Common myeloid progenitor, CD34-positive (primary cell): Measurements from ENCODE around the gene KLHL40.

Experiments
- CTCF ChIA-PET: fragments of 350-600 bp; sonication (Branson Sonifier 250); formaldehyde crosslinking; loops from one replicate; lab custom pipeline; 2021; ENCODE audit warnings: antibody characterized with exemption; lab: Charles Lee
- POLR2A ChIA-PET: fragments of 350-600 bp; sonication (Branson Sonifier 250); formaldehyde crosslinking; loops from one replicate; lab custom pipeline; 2021; ENCODE audit warnings: antibody characterized with exemption; lab: Charles Lee
- DNase-seq, 3 donors: peaks; one replicate each; pipeline versions ENCODE4 v3.0.0 to v3.0.0-alpha.2; 2013
- H3K27ac ChIP-seq, 2 experiments: 1 replicate in 1 of 2; 2 replicates in 1 of 2; pipeline ENCODE4 v1.7.0; 2013; ENCODE audit warnings: inconsistent platforms in 2 of 2, low read length in 2 of 2, mild to moderate bottlenecking in 2 of 2, low read depth in 1 of 2, moderate library complexity in 1 of 2; ENCODE audit not compliant: severe bottlenecking in 2 of 2, insufficient read depth in 1 of 2, poor library complexity in 1 of 2
- H3K27me3 ChIP-seq, 5 experiments: replicated peaks in 2 of 5; 1 replicate in 3 of 5; 2 replicates in 2 of 5; pipeline versions ENCODE4 v1.6.1 to v1.7.0; 2013; ENCODE audit warnings: low read length in 4 of 5, mild to moderate bottlenecking in 2 of 5, moderate library complexity in 2 of 5, inconsistent platforms in 1 of 5; ENCODE audit not compliant: insufficient read depth in 5 of 5, control insufficient read depth in 4 of 5
- H3K36me3 ChIP-seq, 4 experiments: 1 replicate in 2 of 4; 2 replicates in 2 of 4; pipeline versions ENCODE4 v1.6.1 to v1.7.0; 2013; ENCODE audit warnings: low read length in 3 of 4, control low read depth in 1 of 4, mild to moderate bottlenecking in 1 of 4; ENCODE audit not compliant: control insufficient read depth in 4 of 4, insufficient read depth in 4 of 4
- H3K4me1 ChIP-seq, 4 experiments: 1 replicate in 3 of 4; 2 replicates in 1 of 4; pipeline versions ENCODE4 v1.6.1 to v1.7.1; 2013; ENCODE audit warnings: low read length in 3 of 4, mild to moderate bottlenecking in 3 of 4, control low read depth in 1 of 4, inconsistent platforms in 1 of 4, moderate library complexity in 1 of 4; ENCODE audit not compliant: control insufficient read depth in 4 of 4, insufficient read depth in 4 of 4; ENCODE audit errors: control extremely low read depth in 1 of 4
- H3K4me3 ChIP-seq, 7 experiments: 1 replicate in 4 of 7; 2 replicates in 3 of 7; pipeline versions ENCODE4 v1.5.1 to v1.7.0; 2013; ENCODE audit warnings: mild to moderate bottlenecking in 7 of 7, low read length in 6 of 7, moderate library complexity in 6 of 7, inconsistent platforms in 2 of 7, low read depth in 2 of 7, control low read depth in 1 of 7; ENCODE audit not compliant: insufficient read depth in 4 of 7, control insufficient read depth in 1 of 7; ENCODE audit errors: extremely low read depth in 1 of 7
- H3K9me3 ChIP-seq, 5 experiments: 1 replicate in 4 of 5; 2 replicates in 1 of 5; pipeline versions ENCODE4 v1.6.1 to v1.7.1; 2013; ENCODE audit warnings: low read length in 4 of 5, mild to moderate bottlenecking in 2 of 5, inconsistent platforms in 1 of 5, low read depth in 1 of 5, moderate library complexity in 1 of 5; ENCODE audit not compliant: control insufficient read depth in 4 of 5, insufficient read depth in 2 of 5; ENCODE audit errors: control extremely low read depth in 1 of 5
- WGBS: methylation state at CpG from one replicate; pipeline ENCODE4 v1.1.5; 2013; ENCODE audit not compliant: insufficient coverage; 5-methylcytosine and 5-hydroxymethylcytosine counted together

KLHL40 gene

DNA sequence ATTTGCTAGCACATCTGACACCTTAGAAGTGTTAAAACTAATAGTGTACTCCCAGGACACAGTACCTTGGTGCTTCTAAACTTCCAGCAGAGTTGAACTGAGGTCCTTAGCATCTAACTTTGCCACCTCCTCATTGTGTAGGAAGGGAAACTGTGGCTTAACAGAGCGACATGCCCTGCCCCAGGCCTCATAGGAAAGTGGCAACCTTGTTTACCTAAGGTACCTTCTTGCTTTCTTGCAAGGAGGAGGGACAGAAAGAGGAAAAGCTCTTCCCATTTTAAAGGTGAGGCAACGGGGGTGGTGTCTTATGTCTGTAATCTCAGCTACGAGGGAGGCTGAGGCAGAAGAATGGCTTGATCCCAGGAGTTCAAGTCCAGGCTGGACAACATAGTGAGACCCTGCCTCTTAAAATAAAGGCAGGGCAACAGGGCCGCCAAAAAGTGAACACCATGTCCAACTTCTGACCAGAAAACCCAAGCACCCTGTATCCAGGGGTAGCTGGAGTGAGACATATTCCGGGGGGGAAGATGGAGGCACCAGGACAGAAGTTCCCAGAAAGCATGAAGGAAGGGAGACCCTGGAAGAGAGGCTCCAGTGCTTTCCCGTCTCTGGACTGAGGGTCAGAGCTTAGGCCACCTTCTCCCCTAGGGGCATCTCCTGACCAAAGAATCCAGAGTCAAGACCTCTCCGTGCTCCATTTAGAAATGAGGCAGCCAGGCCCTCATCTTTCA lies 540 bp upstream of the KLHL40 start:
- no peak overlapping the region for H3K27ac ChIP-seq

DNA sequence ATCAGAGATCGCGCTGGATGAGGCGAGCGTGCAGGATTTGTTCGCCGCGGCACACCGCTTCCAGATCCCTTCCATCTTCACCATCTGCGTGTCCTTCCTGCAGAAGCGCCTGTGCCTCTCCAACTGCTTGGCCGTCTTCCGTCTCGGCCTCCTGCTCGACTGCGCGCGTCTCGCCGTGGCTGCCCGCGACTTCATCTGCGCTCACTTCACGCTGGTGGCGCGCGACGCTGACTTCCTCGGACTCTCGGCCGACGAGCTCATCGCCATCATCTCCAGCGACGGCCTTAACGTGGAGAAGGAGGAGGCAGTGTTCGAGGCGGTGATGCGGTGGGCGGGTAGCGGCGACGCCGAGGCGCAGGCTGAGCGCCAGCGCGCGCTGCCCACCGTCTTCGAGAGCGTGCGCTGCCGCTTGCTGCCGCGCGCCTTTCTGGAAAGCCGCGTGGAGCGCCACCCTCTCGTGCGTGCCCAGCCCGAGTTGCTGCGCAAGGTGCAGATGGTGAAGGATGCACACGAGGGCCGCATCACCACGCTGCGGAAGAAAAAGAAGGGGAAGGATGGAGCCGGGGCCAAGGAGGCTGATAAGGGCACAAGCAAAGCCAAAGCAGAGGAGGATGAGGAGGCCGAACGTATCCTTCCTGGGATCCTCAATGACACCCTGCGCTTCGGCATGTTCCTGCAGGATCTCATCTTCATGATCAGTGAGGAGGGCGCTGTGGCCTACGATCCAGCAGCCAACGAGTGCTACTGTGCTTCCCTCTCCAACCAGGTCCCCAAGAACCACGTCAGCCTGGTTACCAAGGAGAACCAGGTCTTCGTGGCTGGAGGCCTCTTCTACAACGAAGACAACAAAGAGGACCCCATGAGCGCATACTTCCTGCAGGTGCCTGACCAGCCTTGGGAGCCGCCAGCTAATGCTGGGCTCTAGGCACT lies 819 bp downstream of the KLHL40 start:
- no peaks in the 10 kb centered on the region for H3K36me3 ChIP-seq
- H3K4me1 ChIP-seq: peaks cover 0 to 9% (median 3%) of the 10 kb centered on the region in 4 experiments
- peak in 2 of 3 donors; percentile 15 to 33 for DNase-seq
- H3K4me3 ChIP-seq: peak overlapping the region in 4 of 7 experiments; percentile 5 to 46 (median 14)
- H3K27me3 ChIP-seq: peaks cover 0 to 59% (median 9%) of the 10 kb centered on the region in 5 experiments
- ChIA-PET CTCF (interaction anchor here (1.6 kb wide), 1 partner anchor 13 kb away, joined by 4 read pairs; no protein-coding TSS in a partner anchor), POLR2A (no interaction called here)
- H3K27ac ChIP-seq: no peak overlapping the region
- peaks cover 0 to 9% (median 0%) of the 10 kb centered on the region in 5 experiments for H3K9me3 ChIP-seq
- 43% methylated on average over 64 of the region's 80 CpGs for WGBS

More for the DNA sequence above, 540 bp upstream of the KLHL40 start:
- H3K36me3 ChIP-seq: no peaks in the 10 kb centered on the region
- H3K9me3 ChIP-seq: peaks cover 0 to 9% (median 0%) of the 10 kb centered on the region in 5 experiments
- 94% methylated on average over 7 of the region's 7 CpGs for WGBS
- no peak for DNase-seq
- H3K4me3 ChIP-seq: no peak overlapping the region
- CTCF ChIA-PET: interaction anchor here (1.0 to 1.6 kb wide), 2 partner anchors 14 to 65 kb away, joined by 3 to 4 read pairs; no protein-coding TSS in a partner anchor
- peaks cover 0 to 9% (median 3%) of the 10 kb centered on the region in 4 experiments for H3K4me1 ChIP-seq
- POLR2A ChIA-PET: no interaction called here
- peaks cover 0 to 50% (median 10%) of the 10 kb centered on the region in 5 experiments for H3K27me3 ChIP-seq

DNA sequence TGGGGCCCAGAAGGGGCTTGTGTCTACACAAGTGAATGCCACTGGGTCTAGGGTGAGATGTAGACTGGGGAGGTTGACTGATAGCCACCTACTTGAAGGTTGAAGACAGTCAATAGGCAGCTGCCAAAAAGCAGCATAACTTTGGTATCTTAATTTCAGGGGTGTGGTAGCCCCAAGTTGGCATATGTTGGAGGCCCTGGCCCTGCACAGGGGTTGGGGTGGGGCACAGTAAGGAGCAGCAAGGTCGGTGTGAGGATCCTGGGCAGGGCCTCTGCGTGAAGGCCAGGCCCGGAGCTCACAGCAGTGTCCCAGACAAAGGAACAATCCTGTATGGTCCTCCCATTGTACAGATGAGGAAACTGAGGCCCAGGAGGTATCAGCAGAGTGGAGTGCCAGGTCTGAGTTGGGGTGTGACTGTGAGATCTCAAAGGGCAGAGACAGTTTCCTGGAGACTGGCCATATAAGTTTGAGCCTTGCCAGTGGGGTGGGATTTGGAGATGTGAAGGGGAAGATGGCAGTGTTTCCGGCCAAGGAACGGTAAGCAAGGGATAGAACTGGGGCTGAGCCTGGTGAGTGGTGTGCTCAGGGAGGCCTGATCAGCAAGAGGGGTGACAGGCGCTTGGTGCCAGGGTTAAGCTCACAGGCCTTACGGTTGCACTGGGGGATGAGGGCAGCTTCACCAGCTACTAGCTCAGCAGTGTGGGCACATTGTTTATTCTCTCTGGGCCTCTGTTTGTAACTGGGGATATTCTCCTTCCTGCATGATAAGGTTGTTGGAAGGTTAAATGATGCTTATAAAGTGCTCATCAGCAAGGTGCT lies 1.7 kb downstream of the KLHL40 start:
- H3K4me1 ChIP-seq: peaks cover 0 to 9% (median 3%) of the 10 kb centered on the region in 4 experiments
- no peak overlapping the region for H3K27ac ChIP-seq
- CTCF ChIA-PET: no interaction called here
- H3K4me3 ChIP-seq: no peak overlapping the region
- H3K9me3 ChIP-seq: peaks cover 0 to 9% (median 0%) of the 10 kb centered on the region in 5 experiments
- POLR2A ChIA-PET: no interaction called here
- 100% methylated on average over 7 of the region's 7 CpGs for WGBS
- H3K36me3 ChIP-seq: no peaks in the 10 kb centered on the region
- DNase-seq: no peak
- peaks cover 0 to 63% (median 9%) of the 10 kb centered on the region in 5 experiments for H3K27me3 ChIP-seq

DNA sequence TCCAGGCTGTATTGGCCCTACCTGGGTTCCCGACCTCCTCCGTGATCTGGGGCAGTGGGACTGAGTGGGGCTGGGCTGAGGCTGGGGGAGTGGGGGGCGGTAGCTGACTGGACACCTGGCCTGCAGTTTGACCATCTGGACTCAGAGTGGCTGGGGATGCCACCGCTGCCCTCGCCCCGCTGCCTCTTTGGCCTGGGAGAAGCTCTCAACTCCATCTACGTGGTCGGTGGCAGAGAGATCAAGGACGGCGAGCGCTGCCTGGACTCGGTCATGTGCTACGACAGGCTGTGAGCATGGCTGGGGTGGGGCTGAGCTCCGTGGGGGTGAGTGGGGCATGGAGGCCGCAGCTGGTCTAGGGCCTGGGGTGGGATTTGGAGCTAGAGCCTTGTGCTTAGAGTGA lies 2.7 kb downstream of the KLHL40 start:
- no peaks in the 10 kb centered on the region for H3K36me3 ChIP-seq
- DNase-seq: no peak
- no peak overlapping the region for H3K4me3 ChIP-seq
- peaks cover 0 to 9% (median 0%) of the 10 kb centered on the region in 5 experiments for H3K9me3 ChIP-seq
- H3K27ac ChIP-seq: no peak overlapping the region
- H3K4me1 ChIP-seq: peaks cover 0 to 9% (median 3%) of the 10 kb centered on the region in 4 experiments
- peaks cover 0 to 60% (median 9%) of the 10 kb centered on the region in 5 experiments for H3K27me3 ChIP-seq
- ChIA-PET POLR2A (no interaction called here), CTCF (no interaction called here)
- 96% methylated on average over 14 of the region's 15 CpGs for whole genome bisulfite sequencing

DNA sequence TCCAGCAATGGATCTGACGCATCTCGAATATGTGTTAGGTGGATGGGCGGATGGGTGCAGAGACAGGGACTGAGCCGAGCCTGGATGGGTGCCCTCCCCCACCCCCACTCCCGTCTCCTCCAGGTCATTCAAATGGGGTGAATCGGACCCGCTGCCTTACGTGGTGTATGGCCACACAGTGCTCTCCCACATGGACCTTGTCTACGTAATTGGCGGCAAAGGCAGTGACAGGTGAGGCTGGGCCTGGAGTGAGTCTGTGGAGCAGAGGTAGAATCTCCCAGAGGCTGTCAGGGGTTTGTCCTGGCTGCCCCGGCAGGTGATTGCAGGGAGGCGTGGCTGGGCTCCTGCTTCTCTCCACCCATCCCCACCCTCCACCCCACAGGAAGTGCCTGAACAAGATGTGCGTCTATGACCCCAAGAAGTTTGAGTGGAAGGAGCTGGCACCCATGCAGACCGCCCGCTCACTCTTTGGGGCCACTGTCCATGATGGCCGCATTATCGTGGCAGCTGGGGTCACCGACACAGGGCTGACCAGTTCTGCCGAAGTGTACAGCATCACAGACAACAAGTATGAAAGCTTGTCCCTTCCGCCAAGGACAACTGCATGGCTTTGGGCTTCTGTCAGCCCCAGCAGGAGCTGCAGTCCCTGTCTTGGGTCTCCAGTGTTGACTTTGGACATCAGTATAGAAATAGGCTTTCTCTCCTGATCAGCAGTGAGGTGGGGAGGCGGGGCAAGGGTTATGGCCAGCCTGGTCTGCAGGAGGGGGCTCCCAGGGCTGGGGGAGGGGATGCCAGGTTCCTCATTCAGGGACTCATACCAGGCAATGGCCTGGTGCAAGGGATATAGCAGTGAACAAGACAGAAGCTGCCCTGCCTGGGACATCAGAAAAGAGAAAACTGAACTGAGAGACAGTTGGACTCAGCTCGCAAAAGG lies 3.4 kb downstream of the KLHL40 start:
- DNase-seq: no peak
- H3K4me1 ChIP-seq: peaks cover 0 to 9% (median 3%) of the 10 kb centered on the region in 4 experiments
- ChIA-PET POLR2A (no interaction called here), CTCF (no interaction called here)
- no peaks in the 10 kb centered on the region for H3K36me3 ChIP-seq
- 92% methylated on average over 20 of the region's 22 CpGs for WGBS
- peaks cover 0 to 56% (median 8%) of the 10 kb centered on the region in 5 experiments for H3K27me3 ChIP-seq
- H3K27ac ChIP-seq: no peak overlapping the region
- H3K4me3 ChIP-seq: no peak overlapping the region
- H3K9me3 ChIP-seq: peaks cover 0 to 9% (median 0%) of the 10 kb centered on the region in 5 experiments
